ENCODE results near the gene ZBTB12. TPM values are rescaled to one million over a fixed set of nuclear protein-coding genes. Genes with fewer than 3 reads are reported as not detected.
A peak's percentile ranks its signal among the peaks of the same experiment; 100 is the strongest.

Gene ZBTB12
- total and polyA plus RNA-seq, 9 of the 15 experiments (the other 6 are each of a cell fraction or from before 2014, with no cell fraction given) = 0.03 to 12.4 (median 5.8) TPM; not detected in 1

DNA sequence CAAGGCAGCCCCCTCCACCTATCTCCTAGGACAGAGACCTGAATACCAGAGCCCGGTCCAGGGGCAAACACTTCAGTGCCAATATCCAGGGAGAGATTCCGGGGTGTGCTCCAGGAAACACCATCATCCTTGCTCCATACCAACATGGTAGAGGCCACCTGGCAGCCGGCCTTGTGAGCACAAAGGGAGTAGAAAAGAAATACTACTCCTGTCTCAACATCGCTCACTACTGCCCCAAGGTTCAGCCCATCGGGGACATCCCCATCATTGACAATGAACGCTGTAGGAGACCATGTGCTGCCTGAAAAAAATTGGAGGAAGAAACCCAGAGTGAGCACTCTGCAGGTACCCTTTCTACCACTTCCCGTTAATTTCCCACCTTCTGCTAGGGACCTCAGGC lies 40.7 kb downstream of the ZBTB12 start:
- peaks cover 55% of the 10 kb centered on the region; the same call in 2 of the 3 replicates for H3K36me3 ChIP-seq (ENCODE audit: control insufficient read depth, insufficient read depth, low read length)
- ChIA-PET CTCF (ENCODE audit: low intra/inter-chr PET ratio) (no interaction called here), POLR2A (interaction anchor here (0.6 to 6.2 kb wide), 4 partner anchors 16 to 209 kb away, joined by 3 to 91 read pairs (median 46); partner anchors contain the start of gene GPANK1)
- H2AFZ ChIP-seq (ENCODE audit: low read depth, low read length) = no peak overlapping the region
- WGBS (ENCODE audit: insufficient coverage, low coverage, missing lambda C conversion rate) = 83% methylated on average over 7 of the region's 7 CpGs
- no peak overlapping the region for H3K9ac ChIP-seq (ENCODE audit: insufficient read depth in 1 of 2, low read depth in 2 of 2, low read length in 2 of 2)
- no peak overlapping the region for H3K27ac ChIP-seq (ENCODE audit: extremely low read depth, low read depth, low read length)
- no peaks in the 10 kb centered on the region for H3K27me3 ChIP-seq (ENCODE audit: control insufficient read depth in 2 of 2, insufficient read depth in 2 of 2, low read length in 2 of 2)
- H3K4me2 ChIP-seq (ENCODE audit: insufficient read depth, low read length) = no peak overlapping the region
- DNase-seq (ENCODE audit: extremely low read depth in 1 of 4, low spot score in 3 of 4) = no peak
- no peak overlapping the region for H3K4me3 ChIP-seq
- no peak for FAIRE-seq
- no peak for ATAC-seq
- H3K4me1 ChIP-seq (replicated peaks in 1 of 2; ENCODE audit: control insufficient read depth in 2 of 2, insufficient read depth in 2 of 2, low read length in 2 of 2) = peaks cover 13 to 43% of the 10 kb centered on the region in 2 experiments; a peak in 4 of 5 replicates
- H3K79me2 ChIP-seq (ENCODE audit: control insufficient read depth, insufficient read depth, low read length) = peaks cover 24% of the 10 kb centered on the region
- H4K20me1 ChIP-seq (replicated peaks; ENCODE audit: control insufficient read depth, insufficient read depth, low read length) = no peaks in the 10 kb centered on the region
- H3K9me3 ChIP-seq (replicated peaks; ENCODE audit: control insufficient read depth, insufficient read depth, low read depth, low read length) = no peaks in the 10 kb centered on the region
- H3K9me1 ChIP-seq (ENCODE audit: control insufficient read depth, insufficient read depth, low read length) = peaks cover 9% of the 10 kb centered on the region
- in situ Hi-C loops (cut with MboI) (loop anchor here (5.0 kb wide), 1 partner anchor 199 kb away; the partner anchor contains the start of genes C6orf47 and GPANK1), intact Hi-C loops (cut with micrococcal nuclease) (no loop called here)
- TF ChIP-seq COPS2 (conservative IDR thresholded peaks at IDR 0.05) (no peak), HDGF (IDR thresholded peaks at IDR 0.05) (no peak), MTF1 (CRISPR knock-in tag; IDR thresholded peaks at IDR 0.05; ENCODE audit: borderline replicate concordance) (no peak), TAF7 (tag; IDR thresholded peaks at IDR 0.05) (no peak), RBM22 (IDR thresholded peaks at IDR 0.05; ENCODE audit: low read depth, low read length, poor library complexity, severe bottlenecking) (no peak), PPARD (CRISPR knock-in tag; IDR thresholded peaks at IDR 0.05) (no peak), ESRRA (IDR thresholded peaks at IDR 0.05; ENCODE audit: borderline replicate concordance, low read depth) (no peak), SMARCC2 (IDR thresholded peaks at IDR 0.05; ENCODE audit: low read depth) (no peak), ZFX (CRISPR knock-in tag; IDR thresholded peaks at IDR 0.05) (0 out of 2 replicates have a peak, but pooled peaks have one; percentile 11), SMARCE1 (IDR thresholded peaks at IDR 0.05) (no peak), TCFL5 (CRISPR knock-in tag; conservative IDR thresholded peaks at IDR 0.05) (no peak), PRPF4 (IDR thresholded peaks at IDR 0.05; ENCODE audit: insufficient read depth, low read depth, low read length, poor library complexity, severe bottlenecking) (no peak)
- TF ChIP-seq, protein P1, sequence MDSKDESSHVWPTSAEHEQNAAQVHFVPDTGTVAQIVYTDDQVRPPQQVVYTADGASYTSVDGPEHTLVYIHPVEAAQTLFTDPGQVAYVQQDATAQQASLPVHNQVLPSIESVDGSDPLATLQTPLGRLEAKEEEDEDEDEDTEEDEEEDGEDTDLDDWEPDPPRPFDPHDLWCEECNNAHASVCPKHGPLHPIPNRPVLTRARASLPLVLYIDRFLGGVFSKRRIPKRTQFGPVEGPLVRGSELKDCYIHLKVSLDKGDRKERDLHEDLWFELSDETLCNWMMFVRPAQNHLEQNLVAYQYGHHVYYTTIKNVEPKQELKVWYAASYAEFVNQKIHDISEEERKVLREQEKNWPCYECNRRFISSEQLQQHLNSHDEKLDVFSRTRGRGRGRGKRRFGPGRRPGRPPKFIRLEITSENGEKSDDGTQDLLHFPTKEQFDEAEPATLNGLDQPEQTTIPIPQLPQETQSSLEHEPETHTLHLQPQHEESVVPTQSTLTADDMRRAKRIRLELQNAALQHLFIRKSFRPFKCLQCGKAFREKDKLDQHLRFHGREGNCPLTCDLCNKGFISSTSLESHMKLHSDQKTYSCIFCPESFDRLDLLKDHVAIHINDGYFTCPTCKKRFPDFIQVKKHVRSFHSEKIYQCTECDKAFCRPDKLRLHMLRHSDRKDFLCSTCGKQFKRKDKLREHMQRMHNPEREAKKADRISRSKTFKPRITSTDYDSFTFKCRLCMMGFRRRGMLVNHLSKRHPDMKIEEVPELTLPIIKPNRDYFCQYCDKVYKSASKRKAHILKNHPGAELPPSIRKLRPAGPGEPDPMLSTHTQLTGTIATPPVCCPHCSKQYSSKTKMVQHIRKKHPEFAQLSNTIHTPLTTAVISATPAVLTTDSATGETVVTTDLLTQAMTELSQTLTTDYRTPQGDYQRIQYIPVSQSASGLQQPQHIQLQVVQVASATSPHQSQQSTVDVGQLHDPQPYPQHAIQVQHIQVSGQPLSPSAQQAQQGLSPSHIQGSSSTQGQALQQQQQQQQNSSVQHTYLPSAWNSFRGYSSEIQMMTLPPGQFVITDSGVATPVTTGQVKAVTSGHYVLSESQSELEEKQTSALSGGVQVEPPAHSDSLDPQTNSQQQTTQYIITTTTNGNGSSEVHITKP (IDR thresholded peaks at IDR 0.05; ENCODE audit: partially characterized antibody) = no peak
- TF ChIP-seq, protein P2, sequence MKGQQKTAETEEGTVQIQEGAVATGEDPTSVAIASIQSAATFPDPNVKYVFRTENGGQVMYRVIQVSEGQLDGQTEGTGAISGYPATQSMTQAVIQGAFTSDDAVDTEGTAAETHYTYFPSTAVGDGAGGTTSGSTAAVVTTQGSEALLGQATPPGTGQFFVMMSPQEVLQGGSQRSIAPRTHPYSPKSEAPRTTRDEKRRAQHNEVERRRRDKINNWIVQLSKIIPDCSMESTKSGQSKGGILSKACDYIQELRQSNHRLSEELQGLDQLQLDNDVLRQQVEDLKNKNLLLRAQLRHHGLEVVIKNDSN (CRISPR knock-in tag; IDR thresholded peaks at IDR 0.05) = 0 out of 2 replicates have a peak, but pooled peaks have one; percentile 7
- TF ChIP-seq, protein P3, sequence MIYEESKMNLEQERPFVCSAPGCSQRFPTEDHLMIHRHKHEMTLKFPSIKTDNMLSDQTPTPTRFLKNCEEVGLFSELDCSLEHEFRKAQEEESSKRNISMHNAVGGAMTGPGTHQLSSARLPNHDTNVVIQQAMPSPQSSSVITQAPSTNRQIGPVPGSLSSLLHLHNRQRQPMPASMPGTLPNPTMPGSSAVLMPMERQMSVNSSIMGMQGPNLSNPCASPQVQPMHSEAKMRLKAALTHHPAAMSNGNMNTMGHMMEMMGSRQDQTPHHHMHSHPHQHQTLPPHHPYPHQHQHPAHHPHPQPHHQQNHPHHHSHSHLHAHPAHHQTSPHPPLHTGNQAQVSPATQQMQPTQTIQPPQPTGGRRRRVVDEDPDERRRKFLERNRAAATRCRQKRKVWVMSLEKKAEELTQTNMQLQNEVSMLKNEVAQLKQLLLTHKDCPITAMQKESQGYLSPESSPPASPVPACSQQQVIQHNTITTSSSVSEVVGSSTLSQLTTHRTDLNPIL (CRISPR knock-in tag; IDR thresholded peaks at IDR 0.05) = no peak
- BruUV-seq (replicated peaks) = no TSS peak
